PFSK-1 (cell line): Measurements from ENCODE around the gene MEGF11.

Source experiments
- FOXP2 ChIP-seq: optimal IDR thresholded peaks from 2 replicates; pipeline ENCODE3; 2011; ENCODE audit warnings: borderline replicate concordance, control low read depth, inconsistent platforms; ENCODE audit not compliant: insufficient read depth; ENCODE audit errors: extremely low read length, extremely low read depth
- POLR2AphosphoS5 ChIP-seq: IDR thresholded peaks from 2 replicates; pipeline ENCODE4 v1.6.1; 2012; ENCODE audit warnings: low read depth, mild to moderate bottlenecking, control low read depth, low read length, moderate library complexity
- REST ChIP-seq, 2 experiments: IDR thresholded peaks; 2 replicates each; pipeline versions ENCODE4 v1.6.1 to v1.8.0; 2011 to 2012; ENCODE audit warnings: low read depth in 2 of 2, low read length in 2 of 2, control low read depth in 1 of 2, inconsistent platforms in 1 of 2, mild to moderate bottlenecking in 1 of 2, moderate library complexity in 1 of 2; ENCODE audit not compliant: insufficient read depth in 1 of 2
- SIN3A ChIP-seq: IDR thresholded peaks from 2 replicates; pipeline ENCODE4 v1.6.1; 2012; ENCODE audit warnings: mild to moderate bottlenecking, low read length, moderate library complexity, borderline replicate concordance; ENCODE audit not compliant: insufficient read depth
- TAF1 ChIP-seq: IDR thresholded peaks from 2 replicates; pipeline ENCODE4 v1.6.1; 2012; ENCODE audit warnings: low read length, control low read depth, borderline replicate concordance; ENCODE audit not compliant: insufficient read depth

- TF ChIP-seq POLR2AphosphoS5 (no peak), TAF1 (no peak), REST (IDR thresholded peaks at IDR 0.05; ENCODE audit: insufficient read depth in 1 of 2, low read depth in 2 of 2, low read length in 2 of 2) (no peak), SIN3A (no peak), FOXP2 (no peak)
These were observed 217.6 kb downstream of the MEGF11 start for GRCh38 chr15:66035901-66036300.
